Measurements from ENCODE around the gene TIMM23B. TPM values are rescaled to one million over a fixed set of nuclear protein-coding genes. Genes with fewer than 3 reads are reported as not detected.
"Not testable (repeated sequence)": the region's sequence is repeated elsewhere in the genome, so short reads cannot be mapped to it uniquely, and the experiment has no call there.

Gene TIMM23B
- polyA plus RNA-seq, 3 donors, result 6.6 to 15.6 (median 6.6) TPM

- H3K9me3 Mint-ChIP-seq; DNase-seq; H3K27ac Mint-ChIP-seq; H3K9me3 ChIP-seq (replicated peaks in 1 of 2; ENCODE audit: control insufficient read depth in 1 of 2, insufficient read depth in 1 of 2, low read length in 2 of 2); H3K9ac ChIP-seq (ENCODE audit: insufficient read depth, low read length, poor library complexity, severe bottlenecking); H3K4me1 ChIP-seq (ENCODE audit: control insufficient read depth in 1 of 2, insufficient read depth in 2 of 2, low read length in 2 of 2); H3K4me2 ChIP-seq (replicated peaks; ENCODE audit: extremely low read depth, low read length, poor library complexity, severe bottlenecking); H3K4me3 Mint-ChIP-seq; H3K27ac ChIP-seq (ENCODE audit: low read depth in 1 of 2, low read length in 2 of 2); H3K36me3 ChIP-seq (replicated peaks in 1 of 2; ENCODE audit: control insufficient read depth in 1 of 2, insufficient read depth in 2 of 2, low read length in 2 of 2); H3K4me1 Mint-ChIP-seq; intact Hi-C loops (cut with micrococcal nuclease); H3K27me3 ChIP-seq (ENCODE audit: control insufficient read depth in 2 of 2, insufficient read depth in 2 of 2, low read length in 2 of 2); H2AFZ ChIP-seq (ENCODE audit: insufficient read depth, low read depth, low read length, poor library complexity, severe bottlenecking); H3K27me3 Mint-ChIP-seq (ENCODE audit: low read depth in 3 of 3); H4K20me1 ChIP-seq (ENCODE audit: insufficient read depth, low read length); H3K79me2 ChIP-seq (ENCODE audit: insufficient read depth, low read length); H3K4me3 ChIP-seq (replicated peaks in 1 of 3; ENCODE audit: low read depth in 2 of 3, low read length in 3 of 3): not testable (repeated sequence)
- WGBS (ENCODE audit: insufficient coverage), result no CpG with 5 or more reads among the region's 3 CpGs
- H3K36me3 Mint-ChIP-seq, result peaks cover 24 to 31% of the 10 kb centered on the region in 2 donors
These were observed 30.2 kb downstream of the TIMM23B start for GRCh38 chr10:49972094-49972493.

DNA sequence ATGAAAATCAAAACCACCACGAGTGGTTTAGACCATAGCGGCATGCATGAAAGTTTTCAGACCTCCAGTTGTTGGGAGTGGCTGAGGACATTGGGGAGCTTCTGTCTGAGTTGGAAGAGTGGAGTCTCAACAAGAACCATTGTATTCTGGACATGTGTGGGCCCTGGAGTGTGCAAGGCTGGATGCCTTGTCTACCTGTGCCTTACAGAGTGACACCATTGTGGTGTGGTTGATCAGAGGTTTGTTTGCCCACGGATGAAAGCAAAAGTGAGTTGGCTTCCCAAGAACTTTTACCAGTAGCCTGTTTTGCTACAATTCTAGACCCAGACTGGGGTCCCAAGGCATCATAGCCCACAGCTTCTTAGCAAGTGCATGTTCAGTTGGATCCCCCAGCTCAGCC lies 35.9 kb downstream of the TIMM23B start:
- no CpG with 5 or more reads among the region's 3 CpGs for WGBS (ENCODE audit: insufficient coverage)
- H3K9me3 Mint-ChIP-seq; H3K27ac ChIP-seq (ENCODE audit: low read depth in 1 of 2, low read length in 2 of 2); H3K4me3 Mint-ChIP-seq; H3K4me3 ChIP-seq (replicated peaks in 1 of 3; ENCODE audit: low read depth in 2 of 3, low read length in 3 of 3); H3K27ac Mint-ChIP-seq; DNase-seq; H3K9me3 ChIP-seq (replicated peaks in 1 of 2; ENCODE audit: control insufficient read depth in 1 of 2, insufficient read depth in 1 of 2, low read length in 2 of 2); H3K27me3 ChIP-seq (ENCODE audit: control insufficient read depth in 2 of 2, insufficient read depth in 2 of 2, low read length in 2 of 2); intact Hi-C loops (cut with micrococcal nuclease); H3K27me3 Mint-ChIP-seq (ENCODE audit: low read depth in 3 of 3); H4K20me1 ChIP-seq (ENCODE audit: insufficient read depth, low read length); H3K4me1 Mint-ChIP-seq; H3K79me2 ChIP-seq (ENCODE audit: insufficient read depth, low read length); H3K4me2 ChIP-seq (replicated peaks; ENCODE audit: extremely low read depth, low read length, poor library complexity, severe bottlenecking); H3K4me1 ChIP-seq (ENCODE audit: control insufficient read depth in 1 of 2, insufficient read depth in 2 of 2, low read length in 2 of 2); H3K36me3 ChIP-seq (replicated peaks in 1 of 2; ENCODE audit: control insufficient read depth in 1 of 2, insufficient read depth in 2 of 2, low read length in 2 of 2); H3K9ac ChIP-seq (ENCODE audit: insufficient read depth, low read length, poor library complexity, severe bottlenecking); H2AFZ ChIP-seq (ENCODE audit: insufficient read depth, low read depth, low read length, poor library complexity, severe bottlenecking): not testable (repeated sequence)
- H3K36me3 Mint-ChIP-seq, result peaks cover 20 to 31% of the 10 kb centered on the region in 2 donors

GRCh38 chr10:49987207-49987606 lies 45.4 kb downstream of the TIMM23B start:
- H3K4me3 Mint-ChIP-seq; intact Hi-C loops (cut with micrococcal nuclease); H4K20me1 ChIP-seq (ENCODE audit: insufficient read depth, low read length); H3K36me3 ChIP-seq (replicated peaks in 1 of 2; ENCODE audit: control insufficient read depth in 1 of 2, insufficient read depth in 2 of 2, low read length in 2 of 2); H3K27me3 ChIP-seq (ENCODE audit: control insufficient read depth in 2 of 2, insufficient read depth in 2 of 2, low read length in 2 of 2); H3K9ac ChIP-seq (ENCODE audit: insufficient read depth, low read length, poor library complexity, severe bottlenecking); H3K27me3 Mint-ChIP-seq (ENCODE audit: low read depth in 3 of 3); H3K4me1 ChIP-seq (ENCODE audit: control insufficient read depth in 1 of 2, insufficient read depth in 2 of 2, low read length in 2 of 2); H3K4me1 Mint-ChIP-seq; H3K4me2 ChIP-seq (replicated peaks; ENCODE audit: extremely low read depth, low read length, poor library complexity, severe bottlenecking); H2AFZ ChIP-seq (ENCODE audit: insufficient read depth, low read depth, low read length, poor library complexity, severe bottlenecking); H3K9me3 ChIP-seq (replicated peaks in 1 of 2; ENCODE audit: control insufficient read depth in 1 of 2, insufficient read depth in 1 of 2, low read length in 2 of 2); H3K79me2 ChIP-seq (ENCODE audit: insufficient read depth, low read length); H3K27ac Mint-ChIP-seq; H3K27ac ChIP-seq (ENCODE audit: low read depth in 1 of 2, low read length in 2 of 2); H3K9me3 Mint-ChIP-seq; H3K4me3 ChIP-seq (replicated peaks in 1 of 3; ENCODE audit: low read depth in 2 of 3, low read length in 3 of 3): not testable (repeated sequence)
- peaks cover 13 to 18% of the 10 kb centered on the region in 2 donors for H3K36me3 Mint-ChIP-seq
- WGBS (ENCODE audit: insufficient coverage), result no CpG with 5 or more reads among the region's 3 CpGs
- DNase-seq, result peak in 1 of 3 donors; percentile 5

- H3K27me3 ChIP-seq (ENCODE audit: control insufficient read depth in 2 of 2, insufficient read depth in 2 of 2, low read length in 2 of 2); H3K9ac ChIP-seq (ENCODE audit: insufficient read depth, low read length, poor library complexity, severe bottlenecking); DNase-seq; H4K20me1 ChIP-seq (ENCODE audit: insufficient read depth, low read length); H3K9me3 ChIP-seq (replicated peaks in 1 of 2; ENCODE audit: control insufficient read depth in 1 of 2, insufficient read depth in 1 of 2, low read length in 2 of 2); H3K79me2 ChIP-seq (ENCODE audit: insufficient read depth, low read length); intact Hi-C loops (cut with micrococcal nuclease); H3K27me3 Mint-ChIP-seq (ENCODE audit: low read depth in 3 of 3); H3K4me2 ChIP-seq (replicated peaks; ENCODE audit: extremely low read depth, low read length, poor library complexity, severe bottlenecking); H3K4me3 Mint-ChIP-seq; H3K4me3 ChIP-seq (replicated peaks in 1 of 3; ENCODE audit: low read depth in 2 of 3, low read length in 3 of 3); H2AFZ ChIP-seq (ENCODE audit: insufficient read depth, low read depth, low read length, poor library complexity, severe bottlenecking); H3K4me1 Mint-ChIP-seq; H3K4me1 ChIP-seq (ENCODE audit: control insufficient read depth in 1 of 2, insufficient read depth in 2 of 2, low read length in 2 of 2); H3K27ac Mint-ChIP-seq; H3K27ac ChIP-seq (ENCODE audit: low read depth in 1 of 2, low read length in 2 of 2); H3K9me3 Mint-ChIP-seq; H3K36me3 ChIP-seq (replicated peaks in 1 of 2; ENCODE audit: control insufficient read depth in 1 of 2, insufficient read depth in 2 of 2, low read length in 2 of 2): not testable (repeated sequence)
- no CpG with 5 or more reads among the region's 18 CpGs for WGBS (ENCODE audit: insufficient coverage)
- H3K36me3 Mint-ChIP-seq, result peaks cover 17 to 25% of the 10 kb centered on the region in 2 donors
These were observed 46.5 kb downstream of the TIMM23B start, which contains the start of gene AGAP6 for GRCh38 chr10:49988376-49988775. TSS of gene AGAP6 (plus strand) at chr10:49988406. CDS start at chr10:49988716, 310 bp downstream.
